Loucy (cell line): Measurements from ENCODE around the gene NIPA2.

Experiments used
- CTCF ChIP-seq: fragments of 200-600 bp; sonication (generic); conservative IDR thresholded peaks from 2 replicates; pipeline ENCODE4 v1.5.1; 2014; ENCODE audit warnings: mild to moderate bottlenecking, antibody characterized with exemption, low read length
- EZH2phosphoT487 ChIP-seq: fragments of 200-600 bp; IDR thresholded peaks from 2 replicates; pipeline ENCODE4 v1.6.1; 2018; ENCODE audit warnings: antibody characterized with exemption, mild to moderate bottlenecking, moderate library complexity, borderline replicate concordance

- TF ChIP-seq CTCF, result no peak
- TF ChIP-seq EZH2phosphoT487, result no peak
These were observed 30.2 kb upstream of the NIPA2 start for GRCh38 chr15:22808240-22808639.
